ENCODE data around the gene VENTX.

VENTX gene

GRCh38 chr10:133239990-133240389 lies 2.3 kb downstream of the VENTX start:
- DNase-seq = no peak

DNA sequence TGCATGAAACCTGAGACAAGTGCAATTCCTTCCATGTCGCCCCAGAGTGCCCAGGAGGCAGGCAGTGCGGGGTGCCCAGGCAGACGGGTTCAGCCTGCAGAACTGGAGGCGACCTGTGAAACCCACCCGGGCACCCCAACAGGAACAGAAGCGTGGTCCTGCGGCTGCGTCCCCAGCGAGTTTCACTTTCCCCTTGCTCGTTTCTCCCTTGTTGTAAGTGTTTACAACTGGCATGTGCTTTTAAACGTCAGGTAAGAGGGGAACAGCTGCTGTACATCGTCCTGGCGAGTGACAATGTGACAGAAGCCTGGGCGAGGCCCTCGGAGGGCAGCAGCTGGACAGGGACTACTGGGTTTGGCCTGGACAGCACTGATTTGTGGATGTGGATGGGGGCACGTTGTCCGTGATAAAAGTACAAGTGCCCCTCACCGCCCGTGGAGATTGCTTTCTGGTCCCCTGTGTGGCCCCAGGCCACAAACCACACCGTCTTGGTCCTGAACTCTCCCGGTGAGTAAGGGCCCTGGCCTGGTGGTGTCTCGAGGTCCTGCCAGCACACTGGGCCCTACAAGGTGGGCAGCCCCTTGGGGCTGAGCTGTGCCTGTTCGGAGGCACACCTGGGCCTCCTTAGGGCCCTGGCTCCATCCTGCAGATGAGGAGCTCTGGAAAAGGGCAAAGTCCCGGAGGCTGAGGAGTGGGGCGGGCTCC lies 4.0 kb downstream of the VENTX start:
- no peak for DNase-seq

- no peak for DNase-seq
Measured at GRCh38 chr10:133242611-133243356, 5.1 kb downstream of the VENTX start.

- no peak for DNase-seq
Measured at GRCh38 chr10:133243593-133243992, 5.9 kb downstream of the VENTX start.

DNA sequence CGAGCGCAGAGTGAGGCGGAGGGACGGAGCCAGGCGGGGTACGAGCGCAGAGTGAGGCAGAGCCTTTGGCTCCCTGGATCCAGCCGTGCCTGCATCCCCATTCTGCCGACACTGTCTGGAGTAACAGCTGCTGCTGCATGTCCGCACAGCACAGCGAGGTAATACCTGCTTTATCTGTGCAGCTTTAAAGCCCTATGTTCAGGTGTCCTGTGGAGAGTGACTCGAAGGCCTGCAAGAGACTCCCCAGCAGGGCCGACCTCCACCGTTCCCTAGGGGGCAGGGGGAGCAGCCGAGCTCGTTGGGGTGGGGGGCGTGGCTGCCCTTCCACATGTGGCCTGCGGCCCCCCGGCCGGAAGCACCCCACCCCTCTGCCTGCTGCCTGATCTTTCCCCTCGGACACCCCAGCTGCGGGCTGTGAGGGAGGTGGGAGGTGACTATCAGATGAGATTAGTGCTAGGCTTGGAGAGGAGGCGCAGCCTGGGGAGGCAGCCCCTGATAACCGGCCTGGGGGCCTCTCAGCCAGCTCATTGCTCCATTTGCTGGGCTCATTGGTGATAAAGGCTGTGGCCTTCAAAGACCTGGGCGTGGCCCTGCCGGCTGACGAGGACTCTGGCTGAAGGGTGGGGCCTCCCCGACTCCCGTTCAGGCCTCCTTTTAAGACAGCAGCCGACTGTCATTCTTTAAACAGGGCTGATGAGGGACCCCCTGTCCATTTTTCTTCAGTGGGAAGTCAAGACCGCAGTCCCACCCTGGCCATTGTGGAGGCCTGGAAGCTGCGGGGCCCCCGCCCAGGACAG lies 8.0 kb downstream of the VENTX start:
- DNase-seq = peak; percentile 80

DNA sequence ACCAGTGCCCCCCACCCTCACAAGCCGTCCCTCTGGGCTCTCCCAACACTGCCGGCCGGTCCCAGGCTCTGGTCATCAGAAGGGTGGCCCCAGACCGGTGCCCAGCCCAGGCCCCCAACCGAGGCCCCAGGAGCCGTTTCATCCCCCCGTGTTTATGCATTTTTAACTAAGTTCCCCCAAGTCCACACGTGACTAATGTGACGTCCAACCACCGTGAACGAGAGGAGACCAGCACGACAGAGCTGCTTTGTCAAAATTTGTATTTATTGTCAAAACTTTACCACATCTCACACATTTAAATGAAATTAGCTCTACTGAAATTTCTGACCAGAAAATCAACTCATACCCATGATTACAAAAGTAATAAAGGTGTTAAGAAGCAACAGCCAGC lies 8.6 kb downstream of the VENTX start:
- DNase-seq = no peak

DNA sequence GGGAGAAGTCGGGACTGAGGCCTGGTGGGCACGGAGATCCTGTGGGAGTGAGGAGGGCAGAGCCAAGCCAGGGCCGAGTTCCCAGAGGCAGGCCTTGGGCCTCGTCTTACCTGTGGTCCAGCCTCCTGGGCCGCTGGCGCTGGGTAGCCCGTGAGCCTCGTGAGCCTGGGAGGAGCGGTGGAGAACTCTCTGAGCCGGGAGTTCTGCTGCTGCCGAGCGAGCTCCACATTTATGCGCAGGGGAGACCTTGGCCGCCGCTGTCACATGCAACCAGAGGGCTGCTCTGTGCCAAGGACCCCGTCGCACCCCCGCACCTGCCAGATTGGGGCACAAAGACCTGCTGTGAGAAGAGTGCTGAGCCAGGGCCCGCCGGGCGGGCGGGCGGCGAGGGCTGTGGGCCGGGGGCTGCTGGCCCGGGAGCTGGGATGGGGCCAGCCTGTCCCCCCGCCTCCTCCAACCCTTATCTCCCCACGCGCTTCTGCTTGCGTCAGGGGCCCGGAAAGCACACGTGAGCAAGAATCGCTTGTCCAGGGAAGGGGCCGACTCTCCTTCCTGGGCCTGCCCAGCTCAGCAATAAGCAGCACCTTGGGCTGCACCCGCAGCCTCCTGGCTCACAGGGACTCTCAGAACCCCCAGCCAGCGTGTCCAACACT lies 10.2 kb downstream of the VENTX start:
- DNase-seq = no peak

DNA sequence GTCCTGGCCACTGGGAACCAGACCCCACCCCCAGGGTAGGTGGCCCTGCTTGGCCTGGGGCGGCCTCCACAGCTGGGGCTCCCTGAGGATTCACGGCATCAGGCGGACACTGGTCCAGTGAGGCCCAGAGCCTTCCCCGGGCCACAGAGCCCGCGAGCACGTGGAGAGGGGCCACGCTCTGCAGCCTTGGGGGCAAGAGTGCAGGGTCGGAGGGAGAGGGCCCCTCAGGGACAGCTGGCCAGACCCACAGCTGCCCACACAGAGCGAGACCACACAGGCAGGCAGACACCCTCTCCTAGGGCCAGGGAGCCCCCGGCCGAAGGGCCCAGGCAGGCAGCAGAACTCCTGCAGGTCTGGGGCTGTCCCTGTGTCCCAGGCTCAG lies 10.7 kb downstream of the VENTX start:
- no peak for DNase-seq

- DNase-seq = no peak
Measured at GRCh38 chr10:133249094-133249780, 11.6 kb downstream of the VENTX start.

DNA sequence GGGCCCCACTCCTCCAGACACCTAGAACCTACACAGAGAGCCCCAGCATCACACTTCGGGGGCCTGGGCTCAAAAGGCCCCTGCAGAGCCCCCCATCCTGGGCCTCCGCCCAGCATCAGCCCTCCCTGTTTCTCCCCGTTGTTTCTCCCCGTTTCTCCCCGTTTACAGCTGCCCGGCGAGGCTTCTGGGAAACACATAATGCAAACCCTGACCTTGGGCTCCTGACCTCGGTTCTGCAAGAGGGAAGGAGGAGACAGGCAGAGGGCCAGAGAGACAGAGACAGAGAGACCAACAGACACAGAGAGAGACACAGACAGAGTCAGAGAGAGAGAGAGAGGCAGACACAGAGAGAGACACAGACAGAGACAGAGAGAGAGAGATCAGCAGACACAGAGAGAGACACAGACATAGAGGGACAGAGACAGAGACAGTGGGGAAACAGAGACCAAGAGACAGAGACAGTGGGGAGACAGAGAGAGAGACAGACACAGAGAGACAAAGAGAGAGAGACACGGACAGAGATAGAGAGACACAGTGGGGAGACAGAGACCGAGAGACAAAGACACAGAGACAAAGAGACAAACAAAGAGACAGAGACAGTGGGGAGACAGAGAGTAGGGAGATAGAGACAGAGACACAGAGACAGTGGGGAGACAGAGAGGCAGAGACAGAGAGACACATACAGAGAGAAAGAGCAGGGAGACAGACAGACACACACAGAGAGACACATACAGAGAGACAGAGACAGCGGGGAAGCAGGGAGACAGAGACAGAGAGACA lies 12.5 kb downstream of the VENTX start:
- DNase-seq = no peak

DNA sequence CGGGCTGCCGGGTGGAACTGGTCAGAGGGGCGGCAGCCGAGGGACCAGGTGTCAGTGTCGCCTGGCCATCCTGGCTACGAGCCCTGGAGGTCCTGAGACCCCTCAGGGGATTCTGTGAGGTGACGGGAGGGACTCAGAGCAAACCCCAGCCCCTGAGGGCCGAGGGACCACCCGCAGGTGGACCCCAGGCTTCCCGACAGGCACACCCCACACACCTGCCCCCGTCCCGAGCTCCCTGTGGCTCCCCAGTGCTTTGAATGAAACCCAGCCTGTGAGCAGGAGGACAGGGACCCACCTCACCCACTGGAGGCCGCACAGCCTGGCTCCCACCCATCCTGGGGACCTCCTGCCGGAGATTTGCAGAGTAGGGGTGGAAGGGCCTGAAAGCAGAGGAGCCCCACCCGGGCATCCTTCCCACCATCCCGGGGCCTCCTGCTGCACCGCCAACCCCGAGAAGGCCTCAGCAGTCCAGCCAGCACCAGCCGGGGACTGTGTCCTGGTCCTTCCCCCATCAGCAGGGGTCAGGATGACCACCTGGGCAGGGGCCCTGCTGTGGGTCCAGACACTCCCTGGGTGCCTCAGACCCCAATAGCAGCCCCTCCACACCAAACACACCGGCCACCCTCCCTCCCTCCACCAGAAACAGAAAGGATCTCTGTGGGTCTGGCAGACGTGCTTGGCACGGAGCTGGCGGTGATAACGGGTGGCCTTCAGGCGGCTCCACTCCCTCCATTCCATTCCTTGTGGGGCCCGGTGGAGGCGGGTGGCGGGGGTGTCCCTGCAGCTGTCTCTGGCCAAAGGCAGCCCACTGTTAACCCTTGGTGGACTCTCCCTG lies 13.9 kb downstream of the VENTX start:
- no peak for DNase-seq

- no peak for DNase-seq
Measured at GRCh38 chr10:133252223-133252552, 14.5 kb downstream of the VENTX start.

DNA sequence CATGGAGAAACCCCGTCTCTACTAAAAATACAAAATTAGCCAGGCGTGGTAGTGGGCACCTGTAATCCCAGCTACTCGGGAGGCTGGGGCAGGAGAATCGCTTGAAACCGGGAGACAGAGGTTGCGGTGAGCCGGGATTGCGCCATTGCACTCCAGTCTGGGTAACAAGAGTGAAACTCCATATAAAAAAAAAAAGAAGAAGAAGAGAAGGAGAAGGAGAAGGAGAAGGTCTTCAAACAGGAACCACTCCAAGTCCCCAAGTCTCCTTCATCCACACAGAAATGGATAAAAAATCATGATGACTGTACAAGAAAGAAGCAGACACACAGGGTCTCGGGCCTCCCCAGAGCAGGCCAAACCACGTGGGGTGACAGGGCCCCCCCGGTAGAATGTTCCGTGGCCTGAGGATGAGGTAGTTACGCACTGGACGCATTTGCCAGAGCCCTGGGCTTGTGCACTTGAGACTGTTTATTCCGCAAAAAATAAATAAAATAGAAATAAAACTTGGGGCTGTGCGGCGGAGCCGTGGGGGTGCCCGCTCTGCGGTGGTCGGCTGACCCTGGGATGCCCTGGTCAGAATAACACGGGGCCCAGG lies 15.8 kb downstream of the VENTX start:
- no peak for DNase-seq

DNA sequence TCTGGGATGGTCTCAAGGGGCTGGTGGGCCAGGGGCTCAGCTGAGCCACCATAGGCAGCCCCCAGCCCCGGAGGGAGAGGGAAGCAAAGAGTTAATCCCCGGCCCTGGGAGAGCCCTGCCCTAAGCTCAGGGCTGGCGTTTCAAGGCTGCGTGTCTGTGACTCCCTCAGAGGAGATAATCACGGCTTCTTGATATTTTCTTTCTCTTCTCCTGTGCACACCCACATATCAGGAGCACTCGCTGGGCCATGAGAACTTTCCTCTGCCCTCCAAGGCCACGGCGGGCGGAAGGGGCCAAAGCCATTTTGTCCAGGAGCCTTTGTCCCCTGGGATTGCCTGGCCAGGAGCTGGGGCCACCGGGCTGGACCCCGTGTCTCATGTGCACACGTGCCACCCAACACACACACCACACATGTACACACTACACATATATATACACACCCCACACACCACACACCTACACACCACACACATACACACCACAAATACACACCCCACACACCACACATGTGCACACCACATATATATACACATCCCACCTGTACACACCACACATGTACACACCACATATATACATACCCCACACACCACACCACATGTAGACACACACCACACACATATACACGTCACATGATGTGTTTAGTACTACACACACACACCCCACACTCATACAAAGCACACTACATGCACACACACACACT lies 16.9 kb downstream of the VENTX start:
- DNase-seq = no peak

GRCh38 chr10:133255323-133255722 lies 17.7 kb downstream of the VENTX start:
- DNase-seq = no peak

DNA sequence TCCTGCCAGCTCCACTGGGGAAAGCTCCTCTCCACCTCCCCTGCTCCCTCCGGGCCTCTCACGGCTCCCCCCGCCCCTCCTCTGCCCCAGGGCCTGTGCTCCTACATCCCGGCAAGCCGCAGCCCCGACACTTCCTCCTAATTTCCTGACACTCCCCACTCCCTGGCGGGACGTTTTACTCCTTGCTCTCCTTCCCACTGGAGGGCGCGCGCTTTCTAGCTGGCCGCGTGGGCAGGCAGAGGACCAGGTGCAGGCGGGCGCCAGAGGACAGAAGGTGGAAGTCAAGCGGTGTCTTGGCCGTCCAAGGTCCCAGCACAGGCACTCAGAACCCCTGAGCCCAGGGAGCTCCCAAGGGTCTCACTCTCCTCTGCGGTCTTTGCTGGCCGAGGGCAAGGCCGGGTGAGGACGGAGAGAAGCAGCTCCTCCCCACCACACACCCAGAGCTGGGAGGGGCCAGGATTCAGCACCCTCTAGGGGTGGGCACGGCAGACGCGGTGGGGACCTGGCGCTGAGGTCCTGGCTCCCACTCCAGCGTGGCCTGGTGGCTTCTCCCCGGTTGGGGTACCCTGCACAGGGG lies 19.9 kb downstream of the VENTX start:
- DNase-seq = peak; percentile 82

DNA sequence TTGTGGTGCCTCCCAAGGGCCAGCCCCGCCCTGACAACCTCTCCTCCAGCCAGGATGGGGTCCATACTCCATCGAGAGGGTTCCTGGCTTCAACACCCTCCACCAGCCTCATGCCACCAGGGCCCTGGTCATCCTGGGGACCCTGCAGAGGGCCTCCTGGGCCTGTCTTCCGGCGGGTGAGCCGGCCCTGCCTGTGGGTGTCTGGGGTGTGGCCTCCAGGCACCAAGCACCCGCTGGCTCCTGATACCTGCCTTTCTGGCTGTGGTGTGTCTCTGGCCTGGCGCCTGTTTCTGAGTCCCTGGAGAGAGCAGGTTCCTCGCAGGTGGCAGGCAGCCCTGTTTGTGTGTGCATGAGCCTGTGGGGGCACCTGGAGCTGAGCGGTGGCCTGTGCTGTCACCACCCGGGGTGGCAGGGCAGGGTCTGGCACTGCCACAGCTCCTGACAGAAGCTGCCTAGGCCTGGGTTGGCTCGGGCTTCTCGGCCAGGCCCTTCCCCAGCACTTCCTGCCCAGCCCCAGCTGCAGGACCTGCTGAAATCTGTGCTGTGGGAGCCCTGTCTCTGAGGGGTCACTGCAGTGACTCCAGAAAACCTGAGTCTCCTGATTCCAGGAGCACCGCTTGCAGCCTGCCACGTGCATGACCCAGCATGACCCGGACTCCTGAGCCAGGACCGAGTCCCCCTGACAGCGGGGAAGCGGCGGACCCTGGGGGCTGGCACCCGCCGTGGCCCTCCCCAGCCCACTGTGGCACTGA lies 20.6 kb downstream of the VENTX start:
- no peak for DNase-seq

DNA sequence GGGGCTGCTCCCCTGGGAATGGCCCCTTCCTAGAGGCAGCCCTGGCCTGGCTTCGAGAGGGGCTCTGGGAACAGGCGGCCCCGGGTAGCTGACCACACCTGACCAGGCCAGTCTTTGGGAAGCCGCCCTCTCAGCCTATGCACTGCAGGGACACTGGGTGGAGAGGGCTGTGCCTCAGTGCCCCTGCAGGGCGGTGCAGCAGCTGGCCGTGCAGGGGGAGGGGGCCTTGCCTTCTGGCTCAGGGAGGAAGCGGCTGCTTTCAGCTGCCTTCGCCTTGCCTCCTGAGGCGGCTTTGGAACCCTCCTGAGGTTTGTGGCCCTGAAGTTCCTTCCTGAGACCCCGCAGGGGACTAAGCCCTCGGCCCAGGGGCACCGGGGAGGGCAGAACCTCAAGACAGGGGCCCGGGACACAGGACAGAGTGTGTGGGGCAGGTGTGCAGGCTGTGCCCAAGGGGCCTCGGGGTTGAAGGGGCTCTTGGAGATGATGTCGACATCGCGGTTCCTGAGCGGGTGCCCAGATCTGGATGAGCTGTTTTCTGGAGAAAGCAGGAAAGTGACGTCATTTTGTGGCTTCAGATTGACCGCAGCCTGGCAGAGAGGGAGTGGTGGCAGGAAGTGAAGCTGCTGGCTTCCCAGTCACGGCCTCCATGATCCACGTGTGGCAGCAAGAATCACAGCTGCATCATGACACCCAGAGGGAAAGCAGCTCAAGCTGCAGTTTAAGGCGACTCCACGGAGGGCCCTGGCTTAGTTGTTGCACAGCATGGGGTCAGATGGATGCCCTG lies 21.4 kb downstream of the VENTX start:
- no peak for DNase-seq

All from islet precursor cell (in vitro differentiated cells).